Measurements from ENCODE around the gene ZBTB45.
"Not testable (repeated sequence)": the region's sequence is repeated elsewhere in the genome, so short reads cannot be mapped to it uniquely, and the experiment has no call there.

The ZBTB45 gene

DNA sequence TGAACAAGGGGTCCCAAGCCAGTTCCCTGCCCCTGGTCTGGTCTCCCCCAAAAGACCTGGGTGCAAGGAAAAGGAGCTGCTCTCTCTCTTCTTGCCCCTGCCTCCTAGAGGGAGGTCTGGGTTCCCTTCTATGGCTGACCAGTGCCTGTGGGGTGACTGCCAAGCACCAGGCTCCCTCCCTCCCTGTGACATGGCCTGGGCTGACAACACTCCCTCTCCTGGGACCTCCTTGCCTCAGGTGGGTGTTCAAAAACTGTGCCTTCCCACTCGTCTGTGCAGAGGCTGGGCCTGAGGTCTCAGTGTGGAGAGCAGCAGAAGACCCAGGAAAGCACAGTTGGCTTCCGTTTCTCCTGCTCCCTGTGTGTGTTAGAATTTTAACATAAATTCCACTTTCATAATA lies 38.8 kb downstream of the ZBTB45 start:
- in situ Hi-C loops (cut with HindIII; ENCODE audit: low pct_ligation_motif_present, low pct_unique_long_range_greater_than_20kb, low sequenced_read_pairs): no loop called here
- no peak for DNase-seq

DNA sequence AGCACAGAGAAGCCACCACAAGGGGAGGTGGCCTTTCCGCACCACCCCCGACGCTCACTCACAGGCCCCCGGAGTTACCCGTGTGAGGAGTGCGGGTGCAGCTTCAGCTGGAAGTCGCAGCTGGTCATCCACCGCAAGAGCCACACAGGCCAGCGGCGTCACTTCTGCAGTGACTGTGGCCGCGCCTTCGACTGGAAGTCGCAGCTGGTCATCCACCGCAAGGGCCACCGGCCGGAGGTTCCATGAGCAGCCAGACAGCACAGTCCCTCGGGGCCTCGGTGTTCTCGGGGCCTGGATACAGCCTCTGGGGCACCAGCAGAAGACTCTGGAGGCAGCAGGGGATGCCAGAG lies 39.2 kb downstream of the ZBTB45 start:
- in situ Hi-C loops (cut with HindIII; ENCODE audit: low pct_ligation_motif_present, low pct_unique_long_range_greater_than_20kb, low sequenced_read_pairs): no loop called here
- no peak for DNase-seq

DNA sequence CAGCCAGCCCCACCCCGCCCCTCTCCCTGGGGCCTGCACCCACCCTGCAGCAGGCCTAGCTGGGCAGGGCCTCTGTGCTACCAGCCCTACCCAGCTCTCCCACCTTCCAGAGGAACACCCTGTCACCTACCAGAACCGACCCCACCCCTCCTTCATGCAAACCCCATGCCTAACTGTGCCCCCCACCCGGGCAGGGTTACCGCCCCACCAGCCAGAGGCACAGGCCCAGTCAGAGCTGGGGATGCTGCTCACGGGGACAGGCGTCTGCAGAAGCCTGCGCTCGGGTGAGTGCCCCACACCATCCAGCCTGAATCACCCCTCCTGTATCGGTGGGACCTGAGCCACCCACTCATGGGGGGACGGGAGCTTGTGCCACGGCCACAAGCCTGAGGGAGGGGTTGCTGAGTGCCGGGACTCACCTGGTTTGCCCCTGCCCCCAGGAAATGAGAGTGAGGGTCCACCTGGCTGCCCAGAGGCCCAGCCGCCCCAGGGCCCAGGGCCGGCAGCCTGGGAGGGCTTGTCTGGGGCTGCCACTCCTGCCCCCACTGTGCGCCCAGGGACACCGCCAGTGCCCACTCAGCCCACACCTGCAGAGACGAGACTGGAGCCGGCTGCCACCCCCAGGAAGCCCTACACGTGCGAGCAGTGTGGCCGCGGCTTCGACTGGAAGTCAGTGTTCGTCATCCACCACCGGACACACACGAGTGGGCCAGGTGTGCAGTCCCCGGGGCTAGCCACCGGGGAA lies 39.7 kb downstream of the ZBTB45 start:
- no peak for DNase-seq
- in situ Hi-C loops (cut with HindIII; ENCODE audit: low pct_ligation_motif_present, low pct_unique_long_range_greater_than_20kb, low sequenced_read_pairs): no loop called here

DNA sequence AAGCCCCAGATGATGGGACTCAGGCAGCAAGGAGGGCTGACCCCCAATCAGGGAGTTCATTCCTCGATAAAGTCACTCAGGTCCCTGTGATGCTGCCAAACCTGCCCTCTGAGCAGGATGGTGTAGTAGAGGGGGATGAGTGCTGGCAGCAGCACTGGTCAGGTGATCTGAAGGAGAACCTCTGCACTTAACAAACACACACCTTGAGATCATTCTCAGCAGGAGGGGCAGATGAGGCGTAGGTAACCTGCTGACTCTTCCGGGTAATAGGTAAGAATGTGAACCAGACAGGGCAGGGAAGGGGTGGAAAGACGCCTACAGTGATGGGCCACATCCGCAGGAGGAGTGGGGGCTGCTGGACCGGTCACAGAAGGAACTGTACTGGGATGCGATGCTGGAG lies 40.3 kb downstream of the ZBTB45 start:
- no peak for DNase-seq
- in situ Hi-C loops (cut with HindIII; ENCODE audit: low pct_ligation_motif_present, low pct_unique_long_range_greater_than_20kb, low sequenced_read_pairs): no loop called here

DNA sequence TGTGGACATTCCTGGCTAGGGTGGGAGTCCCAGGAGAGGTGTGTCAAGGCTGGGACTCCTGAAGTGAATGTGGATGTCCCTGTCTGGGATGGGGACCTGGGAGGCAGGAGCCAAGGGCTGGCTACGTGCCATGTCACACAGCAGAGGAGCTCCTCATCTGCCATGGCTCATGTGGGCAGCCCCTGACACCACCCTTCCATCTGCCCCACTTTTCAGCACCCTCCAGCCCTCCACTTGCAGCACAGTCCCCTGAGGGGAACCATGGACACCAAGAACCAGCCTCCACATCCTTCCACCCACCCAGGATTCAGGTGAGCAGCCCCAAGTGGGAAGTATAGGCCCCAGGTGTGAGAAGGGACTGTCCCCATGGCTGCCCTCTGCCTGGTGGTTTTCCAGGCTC lies 41.7 kb downstream of the ZBTB45 start:
- in situ Hi-C loops (cut with HindIII; ENCODE audit: low pct_ligation_motif_present, low pct_unique_long_range_greater_than_20kb, low sequenced_read_pairs): no loop called here
- no peak for DNase-seq

DNA sequence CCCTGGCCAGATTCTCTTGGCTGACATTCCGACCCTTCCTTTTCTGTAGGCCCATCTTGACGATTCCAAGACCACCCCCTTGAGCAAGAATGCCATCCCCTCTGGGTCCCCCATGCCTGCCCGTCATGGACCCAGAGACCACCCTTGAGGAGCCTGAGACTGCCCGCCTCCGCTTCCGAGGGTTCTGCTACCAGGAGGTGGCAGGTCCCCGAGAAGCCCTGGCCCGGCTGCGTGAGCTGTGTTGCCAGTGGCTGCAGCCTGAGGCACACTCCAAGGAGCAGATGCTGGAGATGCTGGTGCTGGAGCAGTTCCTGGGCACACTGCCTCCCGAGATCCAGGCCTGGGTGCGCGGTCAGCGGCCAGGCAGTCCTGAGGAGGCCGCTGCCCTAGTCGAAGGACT lies 42.5 kb downstream of the ZBTB45 start:
- no peak for DNase-seq
- in situ Hi-C loops (cut with HindIII; ENCODE audit: low pct_ligation_motif_present, low pct_unique_long_range_greater_than_20kb, low sequenced_read_pairs): no loop called here

DNA sequence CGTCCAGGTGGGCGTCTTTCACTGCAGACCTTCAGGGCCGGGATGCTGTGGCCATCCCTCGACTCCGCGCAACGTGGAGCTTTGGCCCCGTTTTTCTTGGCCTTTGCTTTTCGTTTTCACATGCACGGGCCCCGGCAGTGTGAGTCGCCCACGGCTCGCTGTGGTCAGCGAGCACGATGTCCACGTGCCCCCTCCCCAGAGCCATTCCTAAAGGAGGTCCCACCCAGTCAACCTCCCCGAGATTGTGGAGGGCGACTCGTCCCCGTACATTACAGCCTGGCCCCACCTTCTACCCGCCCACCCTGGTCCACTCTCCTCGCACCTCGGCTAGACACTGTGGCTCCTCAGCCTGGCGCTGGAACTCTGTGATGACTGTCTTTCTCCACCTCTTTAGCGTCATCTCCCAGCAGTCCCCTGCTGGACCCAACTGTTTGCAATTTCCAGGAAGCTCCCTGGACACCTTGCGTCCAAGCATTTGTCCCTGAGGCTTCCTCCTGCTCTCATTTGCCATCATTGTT lies 43.1 kb downstream of the ZBTB45 start:
- in situ Hi-C loops (cut with HindIII; ENCODE audit: low pct_ligation_motif_present, low pct_unique_long_range_greater_than_20kb, low sequenced_read_pairs): no loop called here
- DNase-seq: no peak

DNA sequence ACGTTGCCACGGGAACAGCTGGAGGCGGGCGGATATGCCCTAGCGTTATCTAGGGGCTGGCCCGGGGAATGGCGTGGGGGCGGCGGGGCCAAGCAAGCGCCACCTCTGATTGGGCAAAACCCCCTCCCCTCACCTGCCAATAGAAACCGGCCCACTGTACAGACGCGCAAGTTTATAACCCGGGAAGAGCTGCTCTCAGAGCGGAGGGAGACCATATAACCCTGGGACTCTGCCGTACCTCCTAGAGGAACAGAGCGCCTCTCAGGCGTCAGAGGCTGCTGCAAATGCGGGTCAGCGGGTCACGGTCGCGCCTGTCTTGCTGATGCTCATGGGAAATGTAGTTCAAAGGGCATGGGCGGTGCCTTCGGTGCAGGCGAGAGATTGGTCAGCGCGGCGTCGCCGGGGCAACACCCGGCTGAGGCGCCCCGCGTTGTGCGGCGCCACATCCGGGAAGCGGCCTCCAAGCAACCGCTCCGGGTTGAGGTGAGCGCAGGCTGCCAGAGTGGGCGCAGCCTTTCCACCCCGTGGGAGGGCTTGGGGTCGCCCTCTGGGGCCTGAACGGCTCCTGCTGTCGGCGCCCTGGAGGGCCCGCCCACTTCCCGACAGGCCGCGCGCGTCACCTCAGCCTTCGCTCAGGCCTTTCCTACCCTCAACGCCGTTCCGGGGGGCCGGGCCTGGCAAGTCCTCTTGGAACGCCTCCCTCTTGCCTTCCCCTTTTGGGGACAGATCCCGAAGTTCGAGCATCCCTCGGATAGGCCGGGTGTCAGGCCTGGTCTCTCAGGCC lies 43.7 kb downstream of the ZBTB45 start, which contains the start of gene ZNF446:
TSS of gene ZNF446 (plus strand) at position 639 of the 784 bp plus-strand sequence. CDS start 867 bp downstream, outside the sequence.
- in situ Hi-C loops (cut with HindIII; ENCODE audit: low pct_ligation_motif_present, low pct_unique_long_range_greater_than_20kb, low sequenced_read_pairs): no loop called here
- DNase-seq: peak; percentile 92

DNA sequence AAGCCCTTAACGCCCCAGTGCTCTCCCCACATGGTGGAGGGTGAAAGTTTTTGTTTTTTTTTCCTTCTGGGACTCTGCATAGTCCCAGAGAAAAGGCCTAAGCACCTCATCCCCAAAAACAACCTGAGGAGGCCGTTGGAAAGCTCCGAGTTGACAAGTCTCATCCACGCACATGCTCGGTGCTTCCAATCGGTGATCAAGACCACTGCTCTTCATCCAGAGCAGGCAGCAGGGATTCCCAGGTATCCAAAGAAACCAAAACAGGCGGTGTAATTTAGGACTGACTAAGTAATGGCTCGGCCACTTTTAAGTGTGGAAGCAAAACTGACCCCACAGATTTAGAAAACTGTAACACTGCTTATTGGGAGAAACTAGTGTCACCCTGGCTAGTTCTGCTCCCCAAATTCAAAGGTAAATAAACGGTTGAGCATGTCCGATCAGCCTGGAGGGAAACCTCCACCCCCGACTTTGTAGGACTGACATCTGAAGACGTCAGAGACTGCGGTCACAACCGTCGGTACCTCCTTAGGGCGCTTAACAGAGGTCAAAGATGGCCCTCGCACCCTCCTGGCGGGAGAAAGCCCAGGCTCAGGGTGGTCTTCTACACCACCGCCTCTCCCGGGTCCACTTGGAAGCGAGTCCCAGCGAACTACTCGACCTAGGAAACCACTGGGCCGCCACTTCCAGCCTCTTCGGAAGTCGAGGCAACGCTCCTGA lies 44.5 kb downstream of the ZBTB45 start:
- in situ Hi-C loops (cut with HindIII; ENCODE audit: low pct_ligation_motif_present, low pct_unique_long_range_greater_than_20kb, low sequenced_read_pairs): no loop called here
- no peak for DNase-seq

DNA sequence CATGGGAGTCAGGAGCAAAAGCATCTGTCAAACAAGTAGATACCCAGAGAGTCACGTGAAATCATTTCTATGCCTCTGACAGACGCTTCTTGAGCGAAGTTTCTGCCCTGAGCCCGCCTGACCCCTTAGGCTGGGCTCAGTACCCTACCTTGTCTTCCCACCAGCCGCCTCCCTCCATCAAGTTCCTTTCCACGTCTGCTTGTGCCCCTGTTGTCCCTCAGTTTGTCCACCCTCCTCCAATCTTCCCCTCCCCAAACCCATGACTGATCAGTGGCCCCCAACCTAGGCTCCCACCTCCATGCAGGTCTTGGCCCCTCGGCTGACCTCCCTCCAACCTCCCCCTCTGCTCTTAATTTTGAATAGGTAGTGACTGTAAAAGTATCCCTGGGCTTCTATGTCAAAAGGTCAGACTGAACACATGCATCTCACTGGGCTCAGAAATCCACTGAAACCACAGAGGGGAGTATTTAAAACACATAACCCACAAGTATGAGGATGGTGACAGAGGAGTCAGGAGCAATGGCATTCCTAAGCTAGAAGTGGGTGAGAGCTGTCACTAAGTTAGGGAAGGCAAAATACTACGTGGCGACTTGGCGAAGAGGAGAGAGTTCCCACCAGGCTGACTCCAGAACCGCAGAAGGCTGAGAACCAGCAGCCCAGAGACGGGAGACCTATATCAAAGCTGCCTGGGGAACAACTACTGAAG lies 45.2 kb downstream of the ZBTB45 start:
- DNase-seq: peak; percentile 31
- in situ Hi-C loops (cut with HindIII; ENCODE audit: low pct_ligation_motif_present, low pct_unique_long_range_greater_than_20kb, low sequenced_read_pairs): no loop called here

DNA sequence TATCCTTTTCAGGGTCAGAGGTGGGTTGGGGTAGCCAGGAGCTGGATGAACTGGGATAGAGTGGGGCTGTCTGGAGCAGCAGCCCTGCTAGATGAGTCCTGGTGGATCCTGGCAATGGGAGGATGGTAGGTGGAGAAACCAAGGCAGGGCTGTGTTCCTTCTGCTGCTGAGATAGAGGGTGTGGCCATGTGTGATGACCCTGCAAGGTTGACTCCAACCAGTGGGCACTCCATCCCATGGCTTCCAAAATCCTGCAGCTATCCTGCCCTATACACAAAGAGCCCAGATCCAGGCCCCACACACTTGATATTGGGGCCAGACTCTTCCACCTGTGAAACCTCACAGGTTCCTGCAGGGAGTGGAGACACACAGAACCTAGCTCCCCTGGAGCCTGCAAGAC lies 45.8 kb downstream of the ZBTB45 start:
- DNase-seq: no peak
- in situ Hi-C loops (cut with HindIII; ENCODE audit: low pct_ligation_motif_present, low pct_unique_long_range_greater_than_20kb, low sequenced_read_pairs): no loop called here

DNA sequence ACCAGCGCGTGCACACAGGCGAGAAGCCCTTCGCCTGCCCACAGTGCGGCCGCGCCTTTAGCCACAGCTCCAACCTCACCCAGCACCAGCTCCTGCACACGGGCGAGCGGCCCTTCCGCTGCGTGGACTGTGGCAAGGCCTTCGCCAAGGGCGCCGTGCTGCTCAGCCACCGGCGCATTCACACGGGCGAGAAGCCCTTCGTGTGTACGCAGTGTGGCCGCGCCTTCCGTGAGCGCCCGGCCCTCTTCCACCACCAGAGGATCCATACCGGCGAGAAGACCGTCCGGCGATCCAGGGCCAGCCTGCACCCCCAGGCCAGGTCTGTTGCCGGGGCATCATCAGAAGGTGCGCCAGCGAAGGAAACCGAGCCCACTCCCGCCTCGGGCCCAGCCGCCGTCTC lies 47.9 kb downstream of the ZBTB45 start:
- DNase-seq: no peak
- in situ Hi-C loops (cut with HindIII; ENCODE audit: low pct_ligation_motif_present, low pct_unique_long_range_greater_than_20kb, low sequenced_read_pairs): no loop called here

DNA sequence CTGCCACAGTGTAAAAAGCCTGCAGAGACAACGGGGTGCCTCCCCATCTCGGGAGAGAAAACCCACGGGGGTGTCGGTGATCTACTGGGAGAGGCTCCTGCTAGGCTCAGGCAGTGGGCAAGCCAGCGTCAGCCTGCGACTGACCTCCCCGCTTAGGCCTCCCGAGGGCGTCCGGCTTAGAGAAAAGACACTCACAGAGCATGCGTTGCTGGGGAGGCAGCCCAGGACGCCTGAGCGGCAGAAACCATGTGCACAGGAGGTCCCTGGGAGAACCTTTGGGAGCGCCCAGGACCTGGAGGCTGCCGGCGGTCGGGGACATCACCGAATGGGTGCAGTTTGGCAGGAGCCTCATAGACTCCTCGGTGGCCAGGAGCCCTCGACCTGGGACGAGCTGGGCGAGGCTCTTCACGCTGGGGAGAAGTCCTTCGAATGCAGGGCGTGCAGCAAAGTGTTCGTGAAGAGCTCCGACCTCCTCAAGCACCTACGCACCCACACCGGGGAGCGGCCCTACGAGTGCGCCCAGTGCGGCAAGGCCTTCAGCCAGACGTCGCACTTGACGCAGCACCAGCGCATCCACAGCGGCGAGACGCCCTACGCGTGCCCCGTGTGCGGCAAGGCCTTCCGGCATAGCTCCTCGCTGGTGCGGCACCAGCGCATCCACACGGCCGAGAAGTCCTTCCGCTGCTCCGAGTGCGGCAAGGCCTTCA lies 48.6 kb downstream of the ZBTB45 start:
- in situ Hi-C loops (cut with HindIII; ENCODE audit: low pct_ligation_motif_present, low pct_unique_long_range_greater_than_20kb, low sequenced_read_pairs); DNase-seq: not testable (repeated sequence)

DNA sequence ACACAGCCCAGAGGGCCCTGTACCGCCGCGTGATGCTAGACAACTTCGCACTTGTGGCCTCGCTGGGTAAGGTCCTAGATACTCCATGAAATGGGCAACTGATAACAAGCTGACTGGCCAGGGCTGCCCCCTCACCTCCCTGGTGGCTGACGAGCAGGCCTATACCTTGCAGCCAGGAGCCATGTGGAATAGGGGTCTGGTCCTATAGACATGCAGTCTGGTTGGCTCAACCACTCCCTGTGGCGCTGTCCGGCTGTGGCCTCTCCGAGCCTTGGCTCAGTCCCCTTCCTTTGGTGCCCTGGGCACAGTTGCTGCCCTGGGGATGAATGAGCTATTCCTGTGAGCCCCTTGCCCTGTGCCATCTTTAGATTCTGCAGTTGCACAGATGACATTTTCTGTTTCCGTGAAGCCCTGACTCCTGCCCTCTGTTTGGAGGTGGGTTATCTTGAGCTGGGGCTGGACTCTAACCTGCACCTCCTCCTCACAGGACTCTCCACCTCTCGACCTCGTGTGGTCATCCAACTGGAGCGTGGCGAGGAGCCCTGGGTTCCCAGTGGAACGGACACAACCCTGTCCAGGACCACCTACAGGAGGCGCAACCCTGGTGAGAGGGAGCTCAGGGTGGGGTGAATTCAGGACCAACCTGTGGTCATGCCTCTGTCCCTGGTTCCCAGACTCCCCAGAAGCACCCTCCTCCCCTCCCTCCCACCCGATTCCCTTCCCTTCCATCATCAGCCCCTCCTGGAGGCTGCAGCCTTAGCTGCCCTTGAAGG lies 50.2 kb downstream of the ZBTB45 start:
- in situ Hi-C loops (cut with HindIII; ENCODE audit: low pct_ligation_motif_present, low pct_unique_long_range_greater_than_20kb, low sequenced_read_pairs): no loop called here

DNA sequence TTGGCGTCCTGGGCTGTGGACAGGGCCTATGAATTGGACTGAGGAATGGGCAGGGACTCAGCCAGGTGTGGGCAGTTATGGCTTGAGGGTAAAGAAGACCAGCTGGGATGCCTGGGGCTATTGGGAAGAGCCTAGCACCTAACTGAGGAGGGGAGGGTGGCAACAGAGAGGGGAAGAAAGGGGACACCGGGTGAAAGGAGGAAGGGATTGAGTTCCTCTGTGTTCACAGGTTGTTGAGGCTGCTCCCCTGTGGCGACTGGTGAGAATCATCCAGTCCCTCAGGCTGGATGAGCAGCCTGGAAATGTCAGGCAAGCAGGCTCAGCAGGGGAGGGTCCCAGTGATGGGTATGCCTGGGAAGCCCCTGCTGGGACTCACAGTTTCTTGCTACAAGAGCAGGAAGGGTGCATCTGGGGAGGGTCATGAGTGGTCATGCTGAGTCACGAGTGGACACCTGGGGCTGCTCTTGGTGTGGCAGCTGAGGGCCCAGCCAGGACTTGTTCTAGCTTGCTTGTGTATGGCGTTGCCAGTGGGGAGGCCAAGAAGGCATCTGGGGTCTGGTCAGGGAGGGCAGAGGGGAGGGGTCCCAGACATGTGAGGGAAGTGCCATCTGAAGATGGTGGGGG lies 51.3 kb downstream of the ZBTB45 start:
- in situ Hi-C loops (cut with HindIII; ENCODE audit: low pct_ligation_motif_present, low pct_unique_long_range_greater_than_20kb, low sequenced_read_pairs): no loop called here
- no peak for DNase-seq

More for the DNA sequence above, 50.2 kb downstream of the ZBTB45 start:
- DNase-seq: no peak

DNA sequence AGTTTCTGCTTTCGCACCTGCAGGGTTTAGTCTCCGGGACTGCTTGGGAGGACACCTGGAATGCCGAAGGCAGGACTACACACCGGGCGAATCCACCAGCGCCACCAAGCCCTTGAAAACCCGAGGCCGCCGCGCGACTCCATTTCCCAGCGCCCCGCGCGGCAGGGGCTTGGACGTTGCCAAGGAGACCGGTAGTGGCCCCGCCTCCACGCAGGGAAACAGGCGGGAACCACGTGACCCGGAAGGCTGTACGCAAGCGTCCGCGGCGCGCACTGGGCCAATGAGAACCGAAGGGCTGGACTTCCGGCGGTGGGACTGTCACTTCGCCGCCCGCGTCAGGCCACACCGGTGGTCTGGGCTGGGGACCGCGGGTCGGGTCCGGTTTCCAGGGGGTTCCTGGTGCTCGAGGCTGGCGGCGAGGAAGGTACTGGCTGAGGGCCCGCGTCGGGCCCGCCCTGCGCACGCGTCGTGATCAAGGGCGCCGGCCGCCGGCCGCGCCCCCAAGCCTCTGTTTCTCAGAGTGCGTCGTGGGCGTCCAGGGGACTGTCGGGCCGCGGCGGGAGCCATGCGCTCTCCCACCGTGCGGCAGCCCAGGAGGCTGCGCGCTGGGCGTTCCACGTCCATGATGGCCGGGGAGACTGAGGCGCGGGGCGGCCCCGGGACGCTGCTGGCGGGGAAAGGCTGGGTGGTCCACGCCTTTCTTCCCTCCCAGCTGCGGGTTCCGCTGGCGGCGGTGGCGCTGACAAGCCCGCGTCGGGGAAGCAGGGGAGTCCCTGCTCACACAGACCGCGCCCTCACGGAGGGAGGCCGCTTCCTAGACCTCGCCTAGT lies 52.6 kb downstream of the ZBTB45 start, which contains the start of gene ZNF324:
TSS of gene ZNF324 (plus strand) at position 321 of the 830 bp plus-strand sequence. CDS start 2,106 bp downstream, outside the sequence.
- in situ Hi-C loops (cut with HindIII; ENCODE audit: low pct_ligation_motif_present, low pct_unique_long_range_greater_than_20kb, low sequenced_read_pairs): no loop called here
- peak; percentile 95 for DNase-seq

Measured in ACHN (cell line).